Tibial nerve (tissue), 4 donors: ENCODE measurements around the gene FLRT1. TPM values are rescaled to one million over a fixed set of nuclear protein-coding genes. Genes with fewer than 3 reads are reported as not detected.

Experiments
- DNase-seq, 2 donors: peaks; one replicate each; pipeline ENCODE4 v3.0.0-alpha.2; 2019; ENCODE audit warnings: low spot score in 2 of 2
- H3K27ac ChIP-seq, 4 donors: fragments of 200-600 bp; sonication (generic) in 3 of 4; one replicate each; pipeline ENCODE4 v1.5.1; 2017 to 2019; ENCODE audit warnings: mild to moderate bottlenecking in 1 of 4
- H3K27me3 ChIP-seq, 2 donors: fragments of 200-600 bp; sonication (generic) in 1 of 2; one replicate each; pipeline versions ENCODE4 v1.5.1 to v1.6.0; 2017 to 2019
- H3K36me3 ChIP-seq, 3 donors: fragments of 200-600 bp; sonication (generic); one replicate each; pipeline ENCODE4 v1.5.1; 2018 to 2019
- H3K4me1 ChIP-seq, 4 donors: fragments of 200-600 bp; sonication (generic) in 3 of 4; one replicate each; pipeline ENCODE4 v1.5.1; 2017 to 2019
- H3K4me3 ChIP-seq, 4 donors: fragments of 200-600 bp; sonication (generic) in 3 of 4; one replicate each; pipeline ENCODE4 v1.5.1; 2017 to 2019; ENCODE audit warnings: mild to moderate bottlenecking in 1 of 4, moderate library complexity in 1 of 4
- H3K9me3 ChIP-seq, 4 donors: fragments of 200-600 bp; sonication (generic) in 3 of 4; one replicate each; pipeline ENCODE4 v1.5.1; 2017 to 2019
- EP300 ChIP-seq, 2 donors: sonication (generic); formaldehyde crosslinking; IDR thresholded peaks; one replicate each; pipeline ENCODE4 v1.6.1; 2017; ENCODE audit warnings: antibody characterized with exemption in 2 of 2, mild to moderate bottlenecking in 1 of 2
- POLR2A ChIP-seq, 2 donors: fragments of 450-650 bp; IDR thresholded peaks; one replicate each; pipeline ENCODE4 v1.6.1; 2017; ENCODE audit warnings: antibody characterized with exemption in 2 of 2, mild to moderate bottlenecking in 2 of 2, moderate library complexity in 2 of 2
- WGBS, 2 donors: methylation state at CpG; one replicate each; pipeline ENCODE4 v1.1.5; 2018; 5-methylcytosine and 5-hydroxymethylcytosine counted together
- total RNA-seq, 4 donors: library from RNA; depleted of rRNA; stranded (reverse); fragments of >200 nt; gene quantifications; one replicate each; pipeline ENCODE4 v1.1.0, GENCODE V29; 2016
- TF ChIP-seq, protein P1 (sequence below), 5 experiments: fragments of 200-600 bp in 3 of 5; fragments of 450-650 bp in 2 of 5; sonication (generic) in 3 of 5; IDR thresholded peaks; one replicate each; pipeline ENCODE4 v1.5.1; 2016 to 2019; ENCODE audit warnings: antibody characterized with exemption in 5 of 5, mild to moderate bottlenecking in 3 of 5, moderate library complexity in 2 of 5

FLRT1 gene
- total RNA-seq, 4 donors from 2014 or later: 0.39 to 2.1 (median 0.52) TPM

DNA sequence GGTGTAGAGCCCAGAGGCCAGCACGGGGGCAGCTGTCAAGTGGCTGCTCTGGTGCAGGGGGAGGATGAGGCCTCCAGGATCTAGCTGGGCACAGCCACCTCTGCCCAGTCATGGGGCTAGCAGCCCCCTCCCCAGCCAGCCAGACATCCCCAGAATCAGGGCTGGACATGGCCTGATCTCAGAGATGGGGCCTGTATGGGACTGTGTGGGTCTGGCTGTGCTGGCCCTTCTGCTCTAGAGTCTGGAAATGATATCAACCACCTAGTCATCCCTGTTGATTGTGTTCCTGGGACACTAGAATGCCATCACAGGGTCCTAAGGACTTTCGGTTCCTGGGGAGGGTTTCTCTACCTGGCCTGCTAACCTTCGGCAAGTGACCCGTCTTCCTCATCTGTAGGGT lies 2.8 kb downstream of the FLRT1 start:
- WGBS, 2 donors: 92 to 100% methylated on average over 3 to 4 of the region's 4 CpGs
- TF ChIP-seq, protein P1, sequence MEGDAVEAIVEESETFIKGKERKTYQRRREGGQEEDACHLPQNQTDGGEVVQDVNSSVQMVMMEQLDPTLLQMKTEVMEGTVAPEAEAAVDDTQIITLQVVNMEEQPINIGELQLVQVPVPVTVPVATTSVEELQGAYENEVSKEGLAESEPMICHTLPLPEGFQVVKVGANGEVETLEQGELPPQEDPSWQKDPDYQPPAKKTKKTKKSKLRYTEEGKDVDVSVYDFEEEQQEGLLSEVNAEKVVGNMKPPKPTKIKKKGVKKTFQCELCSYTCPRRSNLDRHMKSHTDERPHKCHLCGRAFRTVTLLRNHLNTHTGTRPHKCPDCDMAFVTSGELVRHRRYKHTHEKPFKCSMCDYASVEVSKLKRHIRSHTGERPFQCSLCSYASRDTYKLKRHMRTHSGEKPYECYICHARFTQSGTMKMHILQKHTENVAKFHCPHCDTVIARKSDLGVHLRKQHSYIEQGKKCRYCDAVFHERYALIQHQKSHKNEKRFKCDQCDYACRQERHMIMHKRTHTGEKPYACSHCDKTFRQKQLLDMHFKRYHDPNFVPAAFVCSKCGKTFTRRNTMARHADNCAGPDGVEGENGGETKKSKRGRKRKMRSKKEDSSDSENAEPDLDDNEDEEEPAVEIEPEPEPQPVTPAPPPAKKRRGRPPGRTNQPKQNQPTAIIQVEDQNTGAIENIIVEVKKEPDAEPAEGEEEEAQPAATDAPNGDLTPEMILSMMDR (IDR thresholded peaks at IDR 0.05): no peak
- TF ChIP-seq POLR2A (IDR thresholded peaks at IDR 0.05): no peak
- no peak for TF ChIP-seq EP300 (IDR thresholded peaks at IDR 0.05)
- Histone ChIP-seq H3K9me3 (no peaks in the 10 kb centered on the region), H3K4me1 (peaks cover 0 to 73% (median 17%) of the 10 kb centered on the region in 4 donors), H3K36me3 (no peaks in the 10 kb centered on the region), H3K27ac (peak overlapping the region in 2 of 4 donors; percentile 48 to 82), H3K27me3 (peaks cover 0 to 36% of the 10 kb centered on the region in 2 donors), H3K4me3 (no peak overlapping the region)
- DNase-seq: no peak

DNA sequence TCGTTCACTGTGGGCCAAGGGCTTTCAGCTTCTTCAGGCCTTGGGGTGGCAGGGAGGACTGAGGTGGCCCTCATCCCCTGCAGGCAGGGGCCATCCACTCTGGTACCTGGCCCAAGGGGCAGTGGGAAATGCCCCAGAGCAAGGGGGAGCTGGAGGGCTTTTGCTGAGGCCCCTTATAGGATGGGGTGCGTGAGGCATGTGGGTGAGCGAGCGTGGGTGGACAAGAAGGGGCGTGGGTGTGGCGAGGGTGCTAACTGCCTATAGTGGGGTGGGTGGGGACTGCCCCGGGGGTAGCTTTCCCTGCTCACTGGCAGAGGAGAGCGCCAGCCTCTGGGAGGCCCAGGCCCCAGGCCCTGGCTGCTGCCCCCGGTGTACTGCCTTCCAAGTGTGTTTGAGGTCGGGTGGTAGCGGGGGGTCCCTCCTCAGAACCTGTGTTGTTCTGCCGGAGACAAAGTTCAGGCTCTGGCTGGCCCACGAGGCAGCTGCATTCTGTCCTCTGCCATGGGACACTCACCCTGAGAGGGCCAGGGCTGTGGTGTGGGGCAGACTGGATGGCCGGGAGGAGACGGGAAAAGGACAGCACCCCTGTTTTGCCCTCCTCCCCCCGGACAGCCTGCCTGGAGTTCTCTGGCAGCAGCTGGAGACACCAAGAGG lies 3.4 kb downstream of the FLRT1 start:
- TF ChIP-seq, protein P1 (IDR thresholded peaks at IDR 0.05): no peak
- TF ChIP-seq EP300 (IDR thresholded peaks at IDR 0.05) (no peak), POLR2A (IDR thresholded peaks at IDR 0.05) (no peak)
- Histone ChIP-seq H3K4me1 (peaks cover 0 to 77% (median 17%) of the 10 kb centered on the region in 4 donors), H3K27me3 (peaks cover 0 to 32% of the 10 kb centered on the region in 2 donors), H3K4me3 (no peak overlapping the region), H3K36me3 (no peaks in the 10 kb centered on the region), H3K27ac (peak overlapping the region in 2 of 4 donors; percentile 43 to 82), H3K9me3 (no peaks in the 10 kb centered on the region)
- DNase-seq: no peak
- 64 to 68% methylated on average over 14 to 16 of the region's 16 CpGs for WGBS, 2 donors

DNA sequence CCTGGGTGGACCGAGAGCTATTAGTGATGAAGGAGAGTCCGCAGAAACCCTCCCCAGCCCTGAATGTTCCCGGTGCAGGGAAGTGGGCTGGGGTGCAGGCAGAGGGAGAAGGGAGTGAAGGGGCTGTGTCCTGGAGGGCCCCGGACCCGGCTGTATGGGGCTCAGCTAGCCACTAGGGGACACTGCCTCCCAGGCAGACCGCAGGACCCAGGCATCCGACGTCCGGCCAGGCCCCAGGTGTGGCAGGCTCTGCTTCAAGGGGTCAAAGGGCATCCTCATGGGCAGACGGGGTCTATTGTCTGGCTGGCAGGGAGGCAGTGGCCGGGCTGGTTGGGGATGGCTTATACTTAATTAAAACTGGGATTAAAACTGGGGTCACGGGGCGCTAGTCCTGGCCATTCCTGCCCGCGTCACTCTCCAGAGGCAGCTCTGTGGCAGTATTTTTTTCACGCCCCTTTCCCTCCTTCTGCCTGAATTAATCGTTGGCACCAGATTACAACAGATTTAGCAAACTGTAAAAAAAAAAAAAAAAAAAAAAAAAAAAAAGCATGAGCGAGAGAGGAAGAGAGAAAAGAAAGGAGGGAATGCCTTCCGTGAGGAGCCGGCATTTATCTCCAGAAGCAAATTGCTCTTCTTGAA lies 5.1 kb downstream of the FLRT1 start:
- no peak overlapping the region for H3K4me3 ChIP-seq
- H3K9me3 ChIP-seq: no peaks in the 10 kb centered on the region
- no peak for DNase-seq
- H3K36me3 ChIP-seq: no peaks in the 10 kb centered on the region
- peaks cover 0 to 82% (median 19%) of the 10 kb centered on the region in 4 donors for H3K4me1 ChIP-seq
- H3K27ac ChIP-seq: peak overlapping the region in 2 of 4 donors; percentile 66 to 82
- H3K27me3 ChIP-seq: peaks cover 0 to 19% of the 10 kb centered on the region in 2 donors
- 48 to 53% methylated on average over 19 of the region's 20 CpGs for WGBS, 2 donors
- TF ChIP-seq, protein P1 (IDR thresholded peaks at IDR 0.05): peak; percentile 17 to 76 (median 57)
- TF ChIP-seq EP300 (IDR thresholded peaks at IDR 0.05): no peak

DNA sequence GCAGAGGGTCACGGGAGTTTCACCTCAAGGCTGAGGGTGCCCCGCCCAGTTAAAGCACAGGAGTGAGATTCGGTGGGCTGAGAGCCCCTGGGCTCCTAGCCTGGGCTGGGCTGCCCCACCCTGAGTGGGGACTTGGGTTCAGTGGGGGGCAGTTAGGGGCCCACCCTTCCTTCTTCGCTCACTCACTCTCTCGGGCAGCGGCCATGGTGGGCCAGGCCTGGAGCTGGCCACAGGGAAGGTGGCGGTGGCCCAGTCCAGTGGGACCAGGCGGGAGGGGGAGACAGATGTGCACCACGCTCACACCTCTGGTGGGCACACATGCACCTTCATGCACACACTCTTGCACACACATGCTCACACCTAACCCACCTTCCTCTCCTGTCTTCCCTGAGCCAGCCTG lies 6.1 kb downstream of the FLRT1 start:
- peak overlapping the region in 2 of 4 donors; percentile 66 to 82 for H3K27ac ChIP-seq
- no peak for DNase-seq
- no peaks in the 10 kb centered on the region for H3K9me3 ChIP-seq
- H3K4me3 ChIP-seq: no peak overlapping the region
- H3K36me3 ChIP-seq: no peaks in the 10 kb centered on the region
- TF ChIP-seq, protein P1 (IDR thresholded peaks at IDR 0.05): no peak
- TF ChIP-seq POLR2A (IDR thresholded peaks at IDR 0.05) (no peak), EP300 (IDR thresholded peaks at IDR 0.05) (no peak)
- WGBS, 2 donors: 81 to 100% methylated on average over 1 to 6 of the region's 9 CpGs
- peaks cover 0 to 9% of the 10 kb centered on the region in 2 donors for H3K27me3 ChIP-seq
- peaks cover 0 to 79% (median 12%) of the 10 kb centered on the region in 4 donors for H3K4me1 ChIP-seq

DNA sequence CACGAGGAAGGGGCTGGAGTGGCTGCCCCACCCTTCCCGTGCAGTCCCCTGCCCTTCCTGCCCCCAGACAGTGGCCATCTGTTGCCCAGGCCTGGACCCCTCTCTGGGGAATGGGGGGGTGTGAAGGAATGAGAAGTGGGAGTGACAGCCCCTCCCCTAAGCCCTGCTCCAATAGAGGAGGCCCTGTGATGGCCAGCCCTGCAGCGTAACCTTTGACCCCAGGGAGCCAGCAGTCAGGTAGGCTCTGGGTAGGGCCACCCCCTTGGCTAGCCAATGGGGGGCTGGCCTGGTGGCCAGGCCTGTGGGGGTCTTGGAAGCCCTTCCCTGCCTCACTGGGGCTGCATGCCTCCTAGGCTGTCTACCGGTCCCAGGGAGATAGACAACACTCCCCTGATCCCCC lies 6.6 kb downstream of the FLRT1 start:
- WGBS, 2 donors: 48 to 66% methylated on average over 3 to 4 of the region's 4 CpGs
- Histone ChIP-seq H3K4me3 (no peak overlapping the region), H3K4me1 (peaks cover 0 to 79% (median 14%) of the 10 kb centered on the region in 4 donors), H3K27me3 (peaks cover 0 to 6% of the 10 kb centered on the region in 2 donors), H3K27ac (peak overlapping the region in 2 of 4 donors; percentile 66 to 82), H3K9me3 (no peaks in the 10 kb centered on the region), H3K36me3 (no peaks in the 10 kb centered on the region)
- TF ChIP-seq POLR2A (IDR thresholded peaks at IDR 0.05) (no peak), EP300 (IDR thresholded peaks at IDR 0.05) (no peak)
- TF ChIP-seq, protein P1 (IDR thresholded peaks at IDR 0.05): no peak
- no peak for DNase-seq
